Measurements from ENCODE around the gene ATP2A1. TPM values are rescaled to one million over a fixed set of nuclear protein-coding genes. Genes with fewer than 3 reads are reported as not detected.

ATP2A1 gene
- polyA plus RNA-seq, 1 experiment: 0.50 TPM

GRCh38 chr16:28891964-28892890 is 13.9 kb downstream of the ATP2A1 start:
- POLR2A ChIA-PET: no interaction called here
- Histone ChIP-seq H3K9me3 (ENCODE audit: control insufficient read depth, insufficient read depth, low read length) (no peaks in the 10 kb centered on the region), H3K4me3 (ENCODE audit: low read depth, low read length) (no peak overlapping the region), H3K27me3 (ENCODE audit: control insufficient read depth, insufficient read depth, low read length) (no peaks in the 10 kb centered on the region), H3K27ac (ENCODE audit: low read depth, low read length) (no peak overlapping the region)
- DNase-seq (ENCODE audit: low read depth, low spot score): no peak
- CTCF ChIA-PET: interaction anchor here (0.8 kb wide), 1 partner anchor 28 kb away, joined by 4 read pairs; the partner anchor contains the start of gene SH2B1
- no peak for TF ChIP-seq CTCF (IDR thresholded peaks at IDR 0.05; ENCODE audit: low read depth, low read length)

GRCh38 chr16:28893291-28893690 is 15.0 kb downstream of the ATP2A1 start:
- CTCF ChIA-PET: no interaction called here
- Histone ChIP-seq H3K27ac (ENCODE audit: low read depth, low read length) (no peak overlapping the region), H3K9me3 (ENCODE audit: control insufficient read depth, insufficient read depth, low read length) (no peaks in the 10 kb centered on the region), H3K27me3 (ENCODE audit: control insufficient read depth, insufficient read depth, low read length) (no peaks in the 10 kb centered on the region), H3K4me3 (ENCODE audit: low read depth, low read length) (no peak overlapping the region)
- no peak for TF ChIP-seq CTCF (IDR thresholded peaks at IDR 0.05; ENCODE audit: low read depth, low read length)
- POLR2A ChIA-PET: no interaction called here
- no peak for DNase-seq (ENCODE audit: low read depth, low spot score)

- DNase-seq (ENCODE audit: low read depth, low spot score): no peak
- Histone ChIP-seq H3K27ac (ENCODE audit: low read depth, low read length) (no peak overlapping the region), H3K9me3 (ENCODE audit: control insufficient read depth, insufficient read depth, low read length) (no peaks in the 10 kb centered on the region; the same call in 1 of the 2 replicates), H3K27me3 (ENCODE audit: control insufficient read depth, insufficient read depth, low read length) (no peaks in the 10 kb centered on the region), H3K4me3 (ENCODE audit: low read depth, low read length) (no peak overlapping the region)
- ChIA-PET POLR2A (interaction anchor here (1.1 kb wide), 1 partner anchor 15 kb away, joined by 13 read pairs; no protein-coding TSS in a partner anchor), CTCF (no interaction called here)
- TF ChIP-seq CTCF (IDR thresholded peaks at IDR 0.05; ENCODE audit: low read depth, low read length): no peak
Observed at GRCh38 chr16:28895609-28896008, 17.3 kb downstream of the ATP2A1 start.

- no peak for TF ChIP-seq CTCF (IDR thresholded peaks at IDR 0.05; ENCODE audit: low read depth, low read length)
- POLR2A ChIA-PET: no interaction called here
- no peak for DNase-seq (ENCODE audit: low read depth, low spot score)
- Histone ChIP-seq H3K27ac (ENCODE audit: low read depth, low read length) (no peak overlapping the region), H3K27me3 (ENCODE audit: control insufficient read depth, insufficient read depth, low read length) (no peaks in the 10 kb centered on the region), H3K9me3 (ENCODE audit: control insufficient read depth, insufficient read depth, low read length) (no peaks in the 10 kb centered on the region; the same call in 1 of the 2 replicates), H3K4me3 (ENCODE audit: low read depth, low read length) (no peak overlapping the region)
- CTCF ChIA-PET: no interaction called here
Observed at GRCh38 chr16:28897826-28898225, 19.5 kb downstream of the ATP2A1 start.

GRCh38 chr16:28898266-28898665 is 20.0 kb downstream of the ATP2A1 start:
- DNase-seq (ENCODE audit: low read depth, low spot score): no peak
- no peak for TF ChIP-seq CTCF (IDR thresholded peaks at IDR 0.05; ENCODE audit: low read depth, low read length)
- H3K9me3 ChIP-seq (ENCODE audit: control insufficient read depth, insufficient read depth, low read length): no peaks in the 10 kb centered on the region; the same call in 1 of the 2 replicates
- ChIA-PET POLR2A (no interaction called here), CTCF (no interaction called here)
- H3K27me3 ChIP-seq (ENCODE audit: control insufficient read depth, insufficient read depth, low read length): no peaks in the 10 kb centered on the region
- no peak overlapping the region for H3K27ac ChIP-seq (ENCODE audit: low read depth, low read length)
- H3K4me3 ChIP-seq (ENCODE audit: low read depth, low read length): no peak overlapping the region
